Transverse colon (tissue), 4 donors: ENCODE measurements around the gene TPH1. TPM values are rescaled to one million over a fixed set of nuclear protein-coding genes. Genes with fewer than 3 reads are reported as not detected.

ENCODE experiments used
- DNase-seq: peaks from one replicate; pipeline ENCODE4 v3.0.0-alpha.2; 2019
- H3K27ac ChIP-seq, 4 donors: fragments of 200-600 bp; sonication (generic); 2 replicates each; pipeline ENCODE4 v1.5.1; 2016 to 2018; ENCODE audit warnings: inconsistent platforms in 4 of 4
- H3K27me3 ChIP-seq: fragments of 200-600 bp; sonication (generic); 2 replicates; pipeline ENCODE4 v1.5.1; 2017; ENCODE audit warnings: inconsistent platforms
- H3K36me3 ChIP-seq, 4 donors: fragments of 200-600 bp; sonication (generic); 2 replicates each; pipeline ENCODE4 v1.5.1; 2017 to 2019; ENCODE audit warnings: inconsistent platforms in 4 of 4
- H3K4me1 ChIP-seq, 4 donors: fragments of 200-600 bp; sonication (generic); 2 replicates each; pipeline ENCODE4 v1.5.1; 2017 to 2020; ENCODE audit warnings: inconsistent platforms in 4 of 4
- H3K4me3 ChIP-seq, 4 donors: fragments of 200-600 bp; sonication (generic); 1 replicate in 1 of 4; 2 replicates in 3 of 4; pipeline versions ENCODE4 v1.5.1 to v1.6.1; 2017 to 2019; ENCODE audit warnings: inconsistent platforms in 4 of 4
- H3K9me3 ChIP-seq, 2 donors: fragments of 200-600 bp; sonication (generic); 2 replicates each; pipeline ENCODE4 v1.5.1; 2017 to 2019; ENCODE audit warnings: inconsistent platforms in 2 of 2
- EP300 ChIP-seq: sonication (generic); formaldehyde crosslinking; IDR thresholded peaks from one replicate; pipeline ENCODE4 v1.6.1; 2017; ENCODE audit warnings: antibody characterized with exemption, low read depth
- POLR2A ChIP-seq: fragments of 450-650 bp; IDR thresholded peaks from one replicate; pipeline ENCODE4 v1.6.1; 2016; ENCODE audit warnings: antibody characterized with exemption, mild to moderate bottlenecking, moderate library complexity
- POLR2AphosphoS5 ChIP-seq, 3 donors: sonication (generic); formaldehyde crosslinking; IDR thresholded peaks; one replicate each; pipeline ENCODE4 v1.6.1; 2016; ENCODE audit warnings: antibody characterized with exemption in 3 of 3
- WGBS, 2 donors: methylation state at CpG; one replicate each; pipeline ENCODE4 v1.1.5; 2018; ENCODE audit warnings: low coverage in 1 of 2; 5-methylcytosine and 5-hydroxymethylcytosine counted together
- in situ Hi-C, 4 donors: fragments of 200-750 bp; cut with MboI; loops; one replicate each; pipeline versions ENCODE4 v1.15.0 to v1.15.1; 2017; ENCODE audit warnings: low sequenced_read_pairs in 3 of 4, low pct_ligation_motif_present in 1 of 4, low pct_unique_long_range_greater_than_20kb in 1 of 4
- intact Hi-C: fragments of 100-400 bp; cut with DNase I; formaldehyde crosslinking; loops from one replicate; pipeline ENCODE4 v1.15.1; 2023; ENCODE audit warnings: low total_unique reads
- total RNA-seq, 4 donors: library from RNA; depleted of rRNA; stranded (reverse); fragments of >200 nt; gene quantifications; one replicate each; pipeline ENCODE4 v1.1.0, GENCODE V29; 2016
- TF ChIP-seq, protein P1 (sequence below), 5 experiments: fragments of 200-600 bp in 3 of 5; fragments of 450-650 bp in 2 of 5; sonication (generic) in 3 of 5; IDR thresholded peaks; 1 replicate in 2 of 5; 2 replicates in 3 of 5; pipeline ENCODE4 v1.5.1; 2016 to 2017; ENCODE audit warnings: antibody characterized with exemption in 5 of 5, inconsistent platforms in 3 of 5, mild to moderate bottlenecking in 2 of 5, moderate library complexity in 1 of 5

Gene TPH1
- total RNA-seq, 4 donors from 2014 or later: 1.1 to 18.3 (median 8.5) TPM

DNA sequence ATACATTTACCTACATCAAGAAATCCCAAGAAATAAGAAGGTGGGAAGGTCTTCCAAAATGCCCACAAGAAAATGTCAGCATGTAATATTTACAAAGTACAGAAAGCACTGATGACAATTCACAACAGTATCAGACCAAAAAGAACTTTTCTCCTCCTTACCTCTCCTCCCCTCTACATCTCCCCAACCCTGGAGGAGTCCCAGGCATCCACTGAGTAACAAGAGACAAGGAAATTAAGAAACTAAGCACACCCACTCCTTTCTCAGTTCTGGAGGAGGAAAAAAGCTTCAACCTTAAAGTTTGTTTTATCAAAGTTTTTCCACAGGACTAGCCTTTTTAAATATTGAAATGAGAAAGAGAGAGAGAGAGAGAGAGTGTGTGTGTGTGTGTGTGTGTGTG lies 31.2 kb downstream of the TPH1 start:
- Histone ChIP-seq H3K9me3 (no peaks in the 10 kb centered on the region), H3K27ac (no peak overlapping the region), H3K27me3 (no peaks in the 10 kb centered on the region), H3K4me1 (peaks cover 2 to 17% (median 10%) of the 10 kb centered on the region in 4 donors), H3K36me3 (no peaks in the 10 kb centered on the region), H3K4me3 (no peak overlapping the region)
- in situ Hi-C loops (no loop called here), intact Hi-C loops (loop anchor here (10.0 kb wide), 1 partner anchor 90 kb away; the partner anchor contains the start of gene SAAL1)
- DNase-seq: no peak
- TF ChIP-seq, protein P1, sequence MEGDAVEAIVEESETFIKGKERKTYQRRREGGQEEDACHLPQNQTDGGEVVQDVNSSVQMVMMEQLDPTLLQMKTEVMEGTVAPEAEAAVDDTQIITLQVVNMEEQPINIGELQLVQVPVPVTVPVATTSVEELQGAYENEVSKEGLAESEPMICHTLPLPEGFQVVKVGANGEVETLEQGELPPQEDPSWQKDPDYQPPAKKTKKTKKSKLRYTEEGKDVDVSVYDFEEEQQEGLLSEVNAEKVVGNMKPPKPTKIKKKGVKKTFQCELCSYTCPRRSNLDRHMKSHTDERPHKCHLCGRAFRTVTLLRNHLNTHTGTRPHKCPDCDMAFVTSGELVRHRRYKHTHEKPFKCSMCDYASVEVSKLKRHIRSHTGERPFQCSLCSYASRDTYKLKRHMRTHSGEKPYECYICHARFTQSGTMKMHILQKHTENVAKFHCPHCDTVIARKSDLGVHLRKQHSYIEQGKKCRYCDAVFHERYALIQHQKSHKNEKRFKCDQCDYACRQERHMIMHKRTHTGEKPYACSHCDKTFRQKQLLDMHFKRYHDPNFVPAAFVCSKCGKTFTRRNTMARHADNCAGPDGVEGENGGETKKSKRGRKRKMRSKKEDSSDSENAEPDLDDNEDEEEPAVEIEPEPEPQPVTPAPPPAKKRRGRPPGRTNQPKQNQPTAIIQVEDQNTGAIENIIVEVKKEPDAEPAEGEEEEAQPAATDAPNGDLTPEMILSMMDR (IDR thresholded peaks at IDR 0.05): no peak
- TF ChIP-seq POLR2AphosphoS5 (IDR thresholded peaks at IDR 0.05) (no peak), EP300 (no peak), POLR2A (no peak)

DNA sequence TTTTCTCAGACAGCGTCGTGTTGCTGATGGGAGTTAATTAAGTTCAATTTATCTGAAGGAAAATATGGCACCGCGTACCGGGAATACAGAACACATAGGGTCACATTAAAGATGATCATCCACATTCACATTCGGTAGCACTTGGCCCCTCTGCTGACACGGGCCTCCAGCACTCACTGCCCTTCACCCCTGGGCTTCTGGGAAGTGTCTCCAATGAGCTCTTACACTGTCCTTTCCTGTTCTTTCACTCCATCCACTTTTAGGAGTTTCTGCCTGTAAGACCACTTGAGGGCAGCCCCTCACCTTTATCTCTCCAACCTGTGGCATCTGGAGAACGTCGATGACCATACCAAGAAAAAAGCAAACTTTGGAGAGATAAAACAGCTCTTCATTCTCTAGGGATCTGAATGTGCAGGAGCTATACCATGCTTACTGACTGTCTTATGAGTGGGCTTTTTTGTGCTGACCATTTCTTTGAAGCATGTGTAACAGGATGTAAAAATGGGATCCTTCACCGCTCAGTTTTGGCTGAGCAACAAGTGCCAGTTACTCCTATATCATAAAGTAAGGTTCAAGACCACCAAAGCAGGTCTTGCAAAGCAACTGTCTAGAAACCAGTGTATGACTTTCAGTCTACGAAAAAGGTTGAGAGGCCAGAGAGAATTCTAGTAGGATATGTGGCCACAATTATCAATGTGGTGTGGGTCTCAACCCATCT lies 32.1 kb downstream of the TPH1 start:
- peak overlapping the region; percentile 86 to 97 (median 88) for H3K27ac ChIP-seq
- DNase-seq: peak; percentile 11

DNA sequence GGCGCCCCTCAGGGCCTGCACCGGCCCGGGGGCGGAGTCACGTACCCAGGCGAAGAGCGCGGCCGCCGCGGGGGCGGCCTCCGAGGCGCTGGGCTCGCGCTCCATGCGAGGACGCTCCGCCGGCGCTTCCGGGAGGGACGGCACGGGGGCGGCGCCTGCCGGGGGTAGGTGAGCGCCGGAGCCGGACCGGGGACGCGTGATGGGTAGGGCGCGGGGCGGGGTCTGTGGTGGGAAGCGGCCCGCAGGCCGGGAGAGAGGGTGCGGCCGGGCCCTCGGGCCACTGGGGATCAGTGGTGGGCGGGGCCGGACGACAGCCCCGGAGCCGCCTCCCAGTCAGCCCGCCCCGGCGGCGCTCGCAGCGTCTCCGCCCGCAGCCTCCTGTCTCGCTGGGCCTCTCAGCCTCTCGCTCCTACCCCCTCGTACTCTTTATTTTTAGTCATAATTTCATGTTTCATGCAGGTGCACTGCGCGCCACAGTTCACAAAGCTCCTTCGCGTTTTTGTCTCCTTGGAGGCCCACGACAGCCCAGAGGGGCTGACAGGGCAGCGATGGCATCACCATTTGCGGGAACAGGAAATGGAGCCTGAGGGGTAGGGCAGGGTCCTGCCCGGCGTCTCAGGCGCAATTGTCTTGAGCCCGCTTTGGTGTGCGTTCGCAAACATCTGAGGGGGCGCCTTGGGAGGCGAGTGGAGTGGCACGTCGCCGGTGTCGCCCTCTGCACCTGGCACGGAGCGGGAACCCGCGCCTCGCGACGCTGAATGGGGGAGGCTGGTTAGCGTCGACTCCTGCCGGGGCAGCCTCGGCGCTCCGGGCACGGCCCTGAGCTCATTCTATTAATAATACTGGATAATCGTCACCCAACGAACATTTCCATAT lies 32.9 kb downstream of the TPH1 start, which contains the start of gene SERGEF:
TSS of gene SERGEF (minus strand) at position 142 of the 876 bp plus-strand sequence. CDS start at position 105, 37 bp downstream.
- TF ChIP-seq, protein P1 (IDR thresholded peaks at IDR 0.05): peak in 1 of 5 experiments; percentile 6
- TF ChIP-seq POLR2A: peak; percentile 97
- TF ChIP-seq POLR2AphosphoS5 (IDR thresholded peaks at IDR 0.05): peak; percentile 30 to 93 (median 89)
- no peak for TF ChIP-seq EP300
- no peaks in the 10 kb centered on the region for H3K9me3 ChIP-seq
- WGBS, 2 donors: 0% methylated on average over 6 to 53 of the region's 93 CpGs
- H3K27me3 ChIP-seq: no peaks in the 10 kb centered on the region
- no peaks in the 10 kb centered on the region for H3K36me3 ChIP-seq
- in situ Hi-C loops (no loop called here), intact Hi-C loops (loop anchor here (10.0 kb wide), 1 partner anchor 92 kb away; the partner anchor contains the start of gene SAAL1)
- DNase-seq: peak; percentile 98
- H3K27ac ChIP-seq: peak within 1 kb of the TSS; percentile 86 to 97 (median 88)
- peak within 1 kb of the TSS; percentile 67 to 98 (median 72) for H3K4me3 ChIP-seq
- peaks cover 2 to 17% (median 10%) of the 10 kb centered on the region in 4 donors for H3K4me1 ChIP-seq

More for the DNA sequence above, 32.1 kb downstream of the TPH1 start:
- intact Hi-C loops (loop anchor here (10.0 kb wide), 1 partner anchor 91 kb away; the partner anchor contains the start of gene SAAL1), in situ Hi-C loops (no loop called here)
- H3K4me3 ChIP-seq: peak overlapping the region in 3 of 4 donors; percentile 67 to 98 (median 68)
- H3K27me3 ChIP-seq: no peaks in the 10 kb centered on the region
- H3K36me3 ChIP-seq: no peaks in the 10 kb centered on the region
- no peaks in the 10 kb centered on the region for H3K9me3 ChIP-seq
- TF ChIP-seq, protein P1 (IDR thresholded peaks at IDR 0.05): no peak
- TF ChIP-seq EP300 (no peak), POLR2A (no peak), POLR2AphosphoS5 (IDR thresholded peaks at IDR 0.05) (no peak)
- peaks cover 2 to 17% (median 10%) of the 10 kb centered on the region in 4 donors for H3K4me1 ChIP-seq
- 0 to 19% methylated on average over 4 to 11 of the region's 11 CpGs for WGBS, 2 donors
